Measurements from ENCODE around the gene CA10. TPM values are rescaled to one million over a fixed set of nuclear protein-coding genes. Genes with fewer than 3 reads are reported as not detected.

The CA10 gene
- total and polyA plus RNA-seq, 2 donors (not counting 3 experiments of a cell fraction or from before 2014, with no cell fraction given), result not detected

GRCh38 chr17:52136166-52136565, 22.3 kb downstream of the CA10 start:
- no peak overlapping the region for H2AFZ ChIP-seq (ENCODE audit: low read depth, low read length)
- BruUV-seq (replicated peaks), result no TSS peak
- no peaks in the 10 kb centered on the region for H3K4me1 ChIP-seq (ENCODE audit: control insufficient read depth, extremely low read depth, insufficient read depth, low read length)
- H3K36me3 ChIP-seq (ENCODE audit: control insufficient read depth in 2 of 2, extremely low read depth in 1 of 2, insufficient read depth in 2 of 2, low read length in 2 of 2), result no peaks in the 10 kb centered on the region
- no peaks in the 10 kb centered on the region for H4K20me1 ChIP-seq (replicated peaks; ENCODE audit: control insufficient read depth, extremely low read depth, insufficient read depth, low read length)
- ChIA-PET POLR2A (no interaction called here), CTCF (no interaction called here)
- intact Hi-C loops (cut with micrococcal nuclease), result no loop called here
- no peaks in the 10 kb centered on the region for H3K79me2 ChIP-seq (ENCODE audit: control insufficient read depth, insufficient read depth, low read length)
- H3K9ac ChIP-seq (replicated peaks; ENCODE audit: extremely low read depth, insufficient read depth, low read length), result no peak overlapping the region
- peaks cover 4% of the 10 kb centered on the region for H3K9me3 ChIP-seq (replicated peaks; ENCODE audit: control insufficient read depth, insufficient read depth, low read length)
- no peak for FAIRE-seq
- dilution Hi-C loops (cut with MboI; ENCODE audit: extremely low pct_ligation_motif_present, low sequenced_read_pairs), result no loop called here
- H3K4me2 ChIP-seq (ENCODE audit: insufficient read depth, low read length), result no peak overlapping the region
- no peak for DNase-seq (ENCODE audit: low read depth, low spot score)
- no peak for TF ChIP-seq POLR2A (IDR thresholded peaks at IDR 0.05; ENCODE audit: low read depth, low read length)
- no peak for TF ChIP-seq JUN (IDR thresholded peaks at IDR 0.05; ENCODE audit: borderline replicate concordance, insufficient read depth, insufficient read length, low read depth)
- TF ChIP-seq CTCF (IDR thresholded peaks at IDR 0.05; ENCODE audit: extremely low read depth in 1 of 2, insufficient read depth in 1 of 2, low read depth in 1 of 2, low read length in 2 of 2), result no peak
- TF ChIP-seq POLR2AphosphoS5 (IDR thresholded peaks at IDR 0.05; ENCODE audit: insufficient read depth, low read depth, low read length), result no peak
- TF ChIP-seq GATA2 (IDR thresholded peaks at IDR 0.05; ENCODE audit: insufficient read depth, insufficient read length, low read depth, low read length), result no peak
- no peak for TF ChIP-seq FOS (IDR thresholded peaks at IDR 0.05; ENCODE audit: borderline replicate concordance, insufficient read depth, low read length)
- TF ChIP-seq MAX (IDR thresholded peaks at IDR 0.05; ENCODE audit: insufficient read depth, insufficient read length), result no peak
- no peak for TF ChIP-seq EZH2 (IDR thresholded peaks at IDR 0.05; ENCODE audit: borderline replicate concordance, low read depth, low read length, severe bottlenecking)
- TF ChIP-seq MYC (IDR thresholded peaks at IDR 0.05; ENCODE audit: low read depth, low read length), result no peak
- H3K27me3 ChIP-seq (ENCODE audit: control insufficient read depth in 2 of 2, insufficient read depth in 2 of 2, low read length in 2 of 2), result no peaks in the 10 kb centered on the region
- H3K4me3 ChIP-seq (replicated peaks in 1 of 3; ENCODE audit: insufficient read depth in 1 of 3, low read depth in 1 of 3, low read length in 3 of 3), result no peak overlapping the region
- H3K9me1 ChIP-seq (replicated peaks; ENCODE audit: control insufficient read depth, extremely low read depth, insufficient read depth, low read length), result no peaks in the 10 kb centered on the region
- no peak overlapping the region for H3K27ac ChIP-seq (ENCODE audit: insufficient read depth, low read depth, low read length)
